Measurements from ENCODE around the gene PIAS1.
"Not testable (repeated sequence)": the region's sequence is repeated elsewhere in the genome, so short reads cannot be mapped to it uniquely, and the experiment has no call there.

PIAS1 gene

GRCh38 chr15:68056097-68056865 is 2.2 kb downstream of the PIAS1 start:
- no peaks in the 10 kb centered on the region for H3K9me3 ChIP-seq (ENCODE audit: insufficient read depth, low read depth, low read length)
- peaks cover 36% of the 10 kb centered on the region for H3K4me1 ChIP-seq (ENCODE audit: insufficient read depth, low read length)
- peaks cover 13% of the 10 kb centered on the region; the same call in 1 of the 2 replicates for H3K27me3 ChIP-seq (ENCODE audit: insufficient read depth, low read length)
- peak overlapping the region; percentile 77 for H3K4me3 ChIP-seq (ENCODE audit: low read length)
- H3K27ac ChIP-seq (ENCODE audit: low read length), result no peak overlapping the region
- H3K9ac ChIP-seq (ENCODE audit: low read depth, low read length), result peak overlapping the region; percentile 43; the same call in 1 of the 2 replicates
- no peaks in the 10 kb centered on the region for H3K36me3 ChIP-seq (ENCODE audit: insufficient read depth, low read depth, low read length)

GRCh38 chr15:68057034-68057433 is 2.9 kb downstream of the PIAS1 start:
- Histone ChIP-seq H3K9ac (ENCODE audit: low read depth, low read length) (no peak overlapping the region; the same call in 1 of the 2 replicates), H3K4me1 (ENCODE audit: insufficient read depth, low read length) (peaks cover 36% of the 10 kb centered on the region), H3K9me3 (ENCODE audit: insufficient read depth, low read depth, low read length) (no peaks in the 10 kb centered on the region), H3K4me3 (ENCODE audit: low read length) (no peak overlapping the region), H3K27ac (ENCODE audit: low read length) (no peak overlapping the region), H3K27me3 (ENCODE audit: insufficient read depth, low read length) (peaks cover 13% of the 10 kb centered on the region; the same call in 1 of the 2 replicates), H3K36me3 (ENCODE audit: insufficient read depth, low read depth, low read length) (no peaks in the 10 kb centered on the region)

DNA sequence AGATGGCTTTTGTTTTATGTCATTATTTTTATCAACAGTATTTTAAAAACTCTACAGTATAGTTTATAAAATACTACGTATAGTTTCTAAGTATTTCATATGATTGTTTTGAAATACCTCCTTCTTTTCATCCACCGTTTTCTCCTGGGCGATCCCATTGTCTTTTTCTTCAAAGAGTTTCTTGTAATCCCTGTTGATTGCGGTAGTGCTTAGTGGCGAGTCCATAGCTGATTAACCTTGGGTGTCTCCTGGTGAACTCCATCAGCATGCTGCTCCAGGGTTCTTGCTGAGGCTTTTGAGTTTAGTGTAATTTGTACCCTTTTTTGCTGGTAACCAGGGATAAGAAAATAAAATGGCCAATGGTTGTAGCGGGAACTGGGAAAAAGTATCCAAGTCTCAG is 3.6 kb downstream of the PIAS1 start:
- peaks cover 8% of the 10 kb centered on the region; the same call in 1 of the 2 replicates for H3K27me3 ChIP-seq (ENCODE audit: insufficient read depth, low read length)
- no peaks in the 10 kb centered on the region for H3K36me3 ChIP-seq (ENCODE audit: insufficient read depth, low read depth, low read length)
- peaks cover 40% of the 10 kb centered on the region for H3K4me1 ChIP-seq (ENCODE audit: insufficient read depth, low read length)
- peak overlapping the region; percentile 44; the same call in 1 of the 2 replicates for H3K4me3 ChIP-seq (ENCODE audit: low read length)
- H3K9ac ChIP-seq (ENCODE audit: low read depth, low read length), result no peak overlapping the region
- H3K27ac ChIP-seq (ENCODE audit: low read length), result no peak overlapping the region
- H3K9me3 ChIP-seq (ENCODE audit: insufficient read depth, low read depth, low read length), result no peaks in the 10 kb centered on the region

GRCh38 chr15:68058970-68059369 is 4.9 kb downstream of the PIAS1 start:
- H3K27me3 ChIP-seq (ENCODE audit: insufficient read depth, low read length); H3K4me3 ChIP-seq (ENCODE audit: low read length); H3K9ac ChIP-seq (ENCODE audit: low read depth, low read length); H3K36me3 ChIP-seq (ENCODE audit: insufficient read depth, low read depth, low read length); H3K9me3 ChIP-seq (ENCODE audit: insufficient read depth, low read depth, low read length); H3K27ac ChIP-seq (ENCODE audit: low read length): not testable (repeated sequence)
- peaks cover 37% of the 10 kb centered on the region for H3K4me1 ChIP-seq (ENCODE audit: insufficient read depth, low read length)

DNA sequence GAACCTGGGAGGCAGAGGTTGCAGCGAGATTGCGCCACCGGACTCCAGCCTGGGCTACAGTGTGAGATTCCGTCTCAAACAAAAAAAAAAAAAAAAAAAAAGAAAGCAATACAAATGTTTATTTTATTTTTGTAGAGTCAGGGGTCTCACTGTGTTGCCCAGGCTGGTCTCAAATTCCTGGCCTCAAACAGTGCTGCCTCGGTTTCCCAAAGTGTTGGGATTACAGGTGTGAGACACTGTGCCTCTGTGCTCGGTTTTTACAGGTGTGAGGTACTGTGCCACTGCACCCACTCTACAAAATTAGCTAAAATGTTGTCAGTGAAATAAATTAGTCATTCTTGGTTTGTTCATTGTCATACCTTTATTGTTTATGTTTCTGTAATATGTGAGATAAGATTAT is 5.5 kb downstream of the PIAS1 start:
- no peaks in the 10 kb centered on the region for H3K9me3 ChIP-seq (ENCODE audit: insufficient read depth, low read depth, low read length)
- H3K27ac ChIP-seq (ENCODE audit: low read length), result no peak overlapping the region
- H3K4me1 ChIP-seq (ENCODE audit: insufficient read depth, low read length), result peaks cover 37% of the 10 kb centered on the region
- no peak overlapping the region for H3K9ac ChIP-seq (ENCODE audit: low read depth, low read length)
- no peak overlapping the region for H3K4me3 ChIP-seq (ENCODE audit: low read length)
- no peaks in the 10 kb centered on the region for H3K27me3 ChIP-seq (ENCODE audit: insufficient read depth, low read length)
- H3K36me3 ChIP-seq (ENCODE audit: insufficient read depth, low read depth, low read length), result no peaks in the 10 kb centered on the region

DNA sequence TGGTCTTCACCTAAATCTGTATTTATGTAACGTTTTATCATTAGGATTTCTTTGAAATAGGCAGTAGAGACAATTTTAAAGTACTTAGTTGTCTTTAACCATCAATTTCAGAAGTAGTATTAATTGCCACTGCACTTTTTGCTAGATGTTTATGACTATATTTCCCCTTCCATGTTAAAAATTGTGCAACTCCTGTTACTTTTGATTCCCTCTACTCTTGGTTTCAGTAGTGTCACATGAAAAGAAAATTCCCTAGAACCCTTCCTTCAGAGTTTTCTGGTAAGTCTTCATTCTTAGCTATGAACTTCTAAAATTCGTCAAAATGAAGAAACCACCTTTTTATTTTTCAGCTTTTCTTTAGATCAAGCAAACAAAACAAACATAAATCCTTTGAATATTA is 7.1 kb downstream of the PIAS1 start:
- no peaks in the 10 kb centered on the region for H3K9me3 ChIP-seq (ENCODE audit: insufficient read depth, low read depth, low read length)
- no peaks in the 10 kb centered on the region for H3K36me3 ChIP-seq (ENCODE audit: insufficient read depth, low read depth, low read length)
- no peak overlapping the region for H3K9ac ChIP-seq (ENCODE audit: low read depth, low read length)
- H3K4me1 ChIP-seq (ENCODE audit: insufficient read depth, low read length), result peaks cover 32% of the 10 kb centered on the region
- H3K27me3 ChIP-seq (ENCODE audit: insufficient read depth, low read length), result no peaks in the 10 kb centered on the region
- H3K27ac ChIP-seq (ENCODE audit: low read length), result no peak overlapping the region
- no peak overlapping the region for H3K4me3 ChIP-seq (ENCODE audit: low read length)

GRCh38 chr15:68061602-68062001 is 7.5 kb downstream of the PIAS1 start:
- no peaks in the 10 kb centered on the region for H3K27me3 ChIP-seq (ENCODE audit: insufficient read depth, low read length)
- no peak overlapping the region for H3K4me3 ChIP-seq (ENCODE audit: low read length)
- H3K9me3 ChIP-seq (ENCODE audit: insufficient read depth, low read depth, low read length), result no peaks in the 10 kb centered on the region
- peaks cover 27% of the 10 kb centered on the region for H3K4me1 ChIP-seq (ENCODE audit: insufficient read depth, low read length)
- no peak overlapping the region for H3K27ac ChIP-seq (ENCODE audit: low read length)
- no peaks in the 10 kb centered on the region for H3K36me3 ChIP-seq (ENCODE audit: insufficient read depth, low read depth, low read length)
- no peak overlapping the region for H3K9ac ChIP-seq (ENCODE audit: low read depth, low read length)

DNA sequence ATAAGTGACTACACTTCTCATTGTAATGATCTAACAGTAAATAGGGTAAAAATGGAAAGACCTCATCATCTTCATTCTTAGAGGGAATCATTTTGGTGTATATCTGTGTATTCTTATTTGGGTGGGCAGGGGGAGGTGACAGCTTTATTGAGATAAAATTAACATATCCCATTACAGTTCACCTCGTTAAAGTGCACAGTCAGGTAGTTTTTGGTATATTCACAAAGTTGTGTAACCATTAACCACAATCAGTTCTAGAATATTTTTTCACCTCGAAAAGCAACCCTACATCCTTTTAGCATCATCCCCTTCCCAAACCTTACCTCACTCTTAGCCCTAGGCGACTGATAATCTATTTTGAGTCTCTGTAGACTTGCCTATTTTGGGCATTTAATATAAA is 8.1 kb downstream of the PIAS1 start:
- Histone ChIP-seq H3K27me3 (ENCODE audit: insufficient read depth, low read length) (no peaks in the 10 kb centered on the region), H3K9me3 (ENCODE audit: insufficient read depth, low read depth, low read length) (no peaks in the 10 kb centered on the region), H3K4me3 (ENCODE audit: low read length) (no peak overlapping the region), H3K9ac (ENCODE audit: low read depth, low read length) (no peak overlapping the region), H3K27ac (ENCODE audit: low read length) (no peak overlapping the region), H3K36me3 (ENCODE audit: insufficient read depth, low read depth, low read length) (no peaks in the 10 kb centered on the region), H3K4me1 (ENCODE audit: insufficient read depth, low read length) (peaks cover 21% of the 10 kb centered on the region)

- no peak overlapping the region for H3K27ac ChIP-seq (ENCODE audit: low read length)
- H3K9ac ChIP-seq (ENCODE audit: low read depth, low read length), result 0 out of 2 replicates have a peak overlapping the region, but pooled peaks have one; percentile 39
- no peaks in the 10 kb centered on the region for H3K27me3 ChIP-seq (ENCODE audit: insufficient read depth, low read length)
- H3K9me3 ChIP-seq (ENCODE audit: insufficient read depth, low read depth, low read length), result no peaks in the 10 kb centered on the region
- H3K36me3 ChIP-seq (ENCODE audit: insufficient read depth, low read depth, low read length), result no peaks in the 10 kb centered on the region
- H3K4me1 ChIP-seq (ENCODE audit: insufficient read depth, low read length), result peaks cover 13% of the 10 kb centered on the region
- H3K4me3 ChIP-seq (ENCODE audit: low read length), result 0 out of 2 replicates have a peak overlapping the region, but pooled peaks have one; percentile 28
Observed at GRCh38 chr15:68062946-68063465, 8.9 kb downstream of the PIAS1 start.

- Histone ChIP-seq H3K9me3 (ENCODE audit: insufficient read depth, low read depth, low read length) (no peaks in the 10 kb centered on the region), H3K27me3 (ENCODE audit: insufficient read depth, low read length) (no peaks in the 10 kb centered on the region), H3K36me3 (ENCODE audit: insufficient read depth, low read depth, low read length) (no peaks in the 10 kb centered on the region), H3K9ac (ENCODE audit: low read depth, low read length) (no peak overlapping the region), H3K4me1 (ENCODE audit: insufficient read depth, low read length) (peaks cover 8% of the 10 kb centered on the region), H3K27ac (ENCODE audit: low read length) (no peak overlapping the region), H3K4me3 (ENCODE audit: low read length) (no peak overlapping the region)
Observed at GRCh38 chr15:68063606-68064005, 9.5 kb downstream of the PIAS1 start.

GRCh38 chr15:68073576-68074288 is 19.6 kb downstream of the PIAS1 start:
- Histone ChIP-seq H3K27me3 (ENCODE audit: insufficient read depth, low read length) (no peaks in the 10 kb centered on the region), H3K4me1 (ENCODE audit: insufficient read depth, low read length) (peaks cover 3% of the 10 kb centered on the region; the same call in 1 of the 2 replicates), H3K4me3 (ENCODE audit: low read length) (no peak overlapping the region), H3K36me3 (ENCODE audit: insufficient read depth, low read depth, low read length) (no peaks in the 10 kb centered on the region), H3K27ac (ENCODE audit: low read length) (no peak overlapping the region), H3K9ac (ENCODE audit: low read depth, low read length) (no peak overlapping the region), H3K9me3 (ENCODE audit: insufficient read depth, low read depth, low read length) (no peaks in the 10 kb centered on the region)
